GM23338 (cell line): Measurements from ENCODE around the gene XKR7. TPM values are rescaled to one million over a fixed set of nuclear protein-coding genes. Genes with fewer than 3 reads are reported as not detected.

ENCODE experiments used
- ATAC-seq: fragments of 200-7000 bp; cut with Tn5 transposase; 3 replicates; pipeline ENCODE4 v1.9.1; 2020
- DNase-seq: peaks from one replicate; pipeline ENCODE4 v3.0.0-alpha.2; 2015; ENCODE audit warnings: low spot score
- H2AFZ ChIP-seq: fragments of 200-600 bp; sonication (generic); 2 replicates; pipeline ENCODE4 v1.8.0; 2016; ENCODE audit warnings: antibody characterized with exemption, mild to moderate bottlenecking, moderate library complexity
- H3F3A ChIP-seq: fragments of 200-600 bp; sonication (generic); replicated peaks from 2 replicates; pipeline ENCODE4 v1.8.0; 2017; ENCODE audit warnings: antibody characterized with exemption, mixed run types, low read depth
- H3K27ac ChIP-seq: fragments of 200-600 bp; sonication (generic); 2 replicates; pipeline ENCODE4 v1.6.1; 2016; ENCODE audit warnings: low read depth
- H3K27me3 ChIP-seq: fragments of 200-600 bp; sonication (generic); 2 replicates; pipeline ENCODE4 v1.8.0; 2016; ENCODE audit warnings: mild to moderate bottlenecking, mixed run types, moderate library complexity; ENCODE audit not compliant: insufficient read depth
- H3K36me3 ChIP-seq: fragments of 200-600 bp; sonication (generic); 2 replicates; pipeline ENCODE4 v1.8.0; 2016; ENCODE audit warnings: mild to moderate bottlenecking; ENCODE audit not compliant: insufficient read depth
- H3K4me1 ChIP-seq: fragments of 200-600 bp; sonication (generic); 2 replicates; pipeline ENCODE4 v1.8.0; 2016; ENCODE audit warnings: mild to moderate bottlenecking, moderate library complexity; ENCODE audit not compliant: insufficient read depth
- H3K4me2 ChIP-seq: fragments of 200-600 bp; sonication (generic); 2 replicates; pipeline ENCODE4 v1.7.1; 2017; ENCODE audit warnings: mixed run types
- H3K4me3 ChIP-seq: fragments of 200-600 bp; sonication (generic); 2 replicates; pipeline ENCODE4 v1.6.1; 2016; ENCODE audit warnings: mixed run types
- H3K79me2 ChIP-seq: fragments of 200-600 bp; sonication (generic); replicated peaks from 2 replicates; pipeline ENCODE4 v1.8.0; 2017; ENCODE audit warnings: mild to moderate bottlenecking; ENCODE audit not compliant: insufficient read depth
- H3K9me2 ChIP-seq: fragments of 200-600 bp; sonication (generic); 2 replicates; pipeline ENCODE4 v1.8.0; 2017; ENCODE audit not compliant: insufficient read depth
- H4K20me1 ChIP-seq: fragments of 200-600 bp; sonication (generic); replicated peaks from 2 replicates; pipeline ENCODE4 v1.8.0; 2017; ENCODE audit warnings: mild to moderate bottlenecking; ENCODE audit not compliant: insufficient read depth
- H3K27ac Mint-ChIP-seq: 2 replicates; pipeline ENCODE4 v1.8.0; 2020; ENCODE audit warnings: inconsistent platforms, mild to moderate bottlenecking, moderate library complexity, mixed read lengths
- H3K27me3 Mint-ChIP-seq: 3 replicates; pipeline ENCODE4 v1.8.0; 2022; ENCODE audit warnings: low read depth, mild to moderate bottlenecking, moderate library complexity, mixed read lengths, inconsistent platforms; ENCODE audit not compliant: insufficient read depth, poor library complexity
- H3K36me3 Mint-ChIP-seq: 3 replicates; pipeline ENCODE4 v1.8.0; 2021; ENCODE audit warnings: low read depth, mild to moderate bottlenecking, inconsistent platforms, moderate library complexity, mixed read lengths
- H3K4me1 Mint-ChIP-seq: 3 replicates; pipeline ENCODE4 v1.8.0; 2020; ENCODE audit warnings: mild to moderate bottlenecking, inconsistent platforms, mixed read lengths
- H3K4me3 Mint-ChIP-seq: 3 replicates; pipeline ENCODE4 v1.8.0; 2021; ENCODE audit warnings: moderate library complexity, mild to moderate bottlenecking, inconsistent platforms, mixed read lengths
- H3K9me3 Mint-ChIP-seq: 3 replicates; pipeline ENCODE4 v1.8.0; 2020; ENCODE audit warnings: moderate library complexity, mild to moderate bottlenecking, inconsistent platforms, mixed read lengths
- EZH2 ChIP-seq: fragments of 200-600 bp; sonication (generic); IDR thresholded peaks from one replicate; pipeline ENCODE4 v1.8.0; 2017; ENCODE audit warnings: antibody characterized with exemption, mild to moderate bottlenecking, low read depth; ENCODE audit not compliant: unreplicated experiment
- JUNB ChIP-seq: IDR thresholded peaks from one replicate; pipeline ENCODE4 v1.6.1; 2016; ENCODE audit warnings: antibody characterized with exemption; ENCODE audit not compliant: unreplicated experiment
- NANOG ChIP-seq: IDR thresholded peaks from 2 replicates; pipeline ENCODE4 v1.6.1; 2016; ENCODE audit warnings: antibody characterized with exemption, borderline replicate concordance
- POLR2AphosphoS5 ChIP-seq: IDR thresholded peaks from 2 replicates; pipeline ENCODE4 v1.6.1; 2016; ENCODE audit warnings: antibody characterized with exemption, low read depth
- STAT1 ChIP-seq: IDR thresholded peaks from one replicate; pipeline ENCODE4 v1.6.1; 2016; ENCODE audit warnings: antibody characterized with exemption; ENCODE audit not compliant: unreplicated experiment
- ZNF114 ChIP-seq: fragments of 250-450 bp; sonication (Bioruptor Pico); IDR thresholded peaks from 2 replicates; pipeline ENCODE4 v1.5.0; 2020; ENCODE audit warnings: mild to moderate bottlenecking, moderate library complexity
- ZNF462 ChIP-seq: fragments of 250-450 bp; sonication (Bioruptor Pico); IDR thresholded peaks from 2 replicates; pipeline ENCODE4 v1.5.0; 2020; ENCODE audit warnings: mild to moderate bottlenecking, moderate library complexity
- polyA plus RNA-seq: library from polyadenylated mRNA; unstranded; fragments of >200 nt; fragmentation: Nextera tagmentation; extraction: Ambion mirVana; gene quantifications from 2 replicates; pipeline ENCODE4 v1.2.1, GENCODE V29; 2016
- total RNA-seq: library from RNA; depleted of rRNA; stranded (reverse); fragments of >200 nt; shearing (Covaris generic); gene quantifications from 2 replicates; pipeline ENCODE4 v1.2.3, GENCODE V29; 2014
- TF ChIP-seq, protein P1 (sequence below), 2 experiments: fragments of 200-600 bp in 1 of 2; sonication (generic) in 1 of 2; conservative IDR thresholded peaks; 2 replicates each; pipeline versions ENCODE4 v1.5.1 to v1.6.1; 2016 to 2017; ENCODE audit warnings: antibody characterized with exemption in 2 of 2, low read depth in 2 of 2, mild to moderate bottlenecking in 2 of 2, moderate library complexity in 1 of 2
- TF ChIP-seq, protein P2 (sequence below): IDR thresholded peaks from 2 replicates; pipeline ENCODE4 v1.6.1; 2016; ENCODE audit warnings: antibody characterized with exemption

The XKR7 gene
- total and polyA plus RNA-seq, 2 experiments from 2014 or later = 0.61 to 3.9 TPM

DNA sequence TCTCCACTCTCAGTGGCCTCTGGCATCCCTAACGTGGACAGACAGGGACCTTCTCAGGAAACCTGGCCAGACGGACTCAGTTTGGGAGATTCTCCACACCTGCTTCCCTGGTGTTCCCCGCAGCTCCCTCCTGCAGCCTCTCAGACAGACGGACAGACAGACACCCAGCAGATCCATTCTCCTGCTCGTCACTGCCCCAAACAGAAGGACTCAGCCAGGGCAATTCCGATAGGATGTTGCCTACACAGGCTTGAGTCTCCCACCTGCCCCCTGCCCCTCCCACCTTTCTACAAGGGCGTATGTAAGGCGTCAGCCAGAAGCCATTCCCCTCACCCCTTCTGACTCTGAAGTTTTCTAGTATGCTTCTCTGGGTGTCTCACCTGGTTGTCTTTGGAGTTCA lies 42.7 kb downstream of the XKR7 start (continued):
- TF ChIP-seq ZNF462 (CRISPR knock-in tag) (no peak), EZH2 (no peak), ZNF114 (CRISPR knock-in tag) (no peak), NANOG (no peak)

- Mint-ChIP-seq H3K27ac (no peak overlapping the region), H3K4me1 (peaks cover 46% of the 10 kb centered on the region)
- H3K4me2 ChIP-seq = peak overlapping the region; percentile 58; the same call in 1 of the 2 replicates
- no peak for TF ChIP-seq POLR2AphosphoS5
- no peak for TF ChIP-seq JUNB
- TF ChIP-seq, protein P1, sequence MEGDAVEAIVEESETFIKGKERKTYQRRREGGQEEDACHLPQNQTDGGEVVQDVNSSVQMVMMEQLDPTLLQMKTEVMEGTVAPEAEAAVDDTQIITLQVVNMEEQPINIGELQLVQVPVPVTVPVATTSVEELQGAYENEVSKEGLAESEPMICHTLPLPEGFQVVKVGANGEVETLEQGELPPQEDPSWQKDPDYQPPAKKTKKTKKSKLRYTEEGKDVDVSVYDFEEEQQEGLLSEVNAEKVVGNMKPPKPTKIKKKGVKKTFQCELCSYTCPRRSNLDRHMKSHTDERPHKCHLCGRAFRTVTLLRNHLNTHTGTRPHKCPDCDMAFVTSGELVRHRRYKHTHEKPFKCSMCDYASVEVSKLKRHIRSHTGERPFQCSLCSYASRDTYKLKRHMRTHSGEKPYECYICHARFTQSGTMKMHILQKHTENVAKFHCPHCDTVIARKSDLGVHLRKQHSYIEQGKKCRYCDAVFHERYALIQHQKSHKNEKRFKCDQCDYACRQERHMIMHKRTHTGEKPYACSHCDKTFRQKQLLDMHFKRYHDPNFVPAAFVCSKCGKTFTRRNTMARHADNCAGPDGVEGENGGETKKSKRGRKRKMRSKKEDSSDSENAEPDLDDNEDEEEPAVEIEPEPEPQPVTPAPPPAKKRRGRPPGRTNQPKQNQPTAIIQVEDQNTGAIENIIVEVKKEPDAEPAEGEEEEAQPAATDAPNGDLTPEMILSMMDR (conservative IDR thresholded peaks at IDR 0.05; ENCODE audit: low read depth in 2 of 2) = no peak
- no peak for TF ChIP-seq STAT1
- TF ChIP-seq, protein P2, sequence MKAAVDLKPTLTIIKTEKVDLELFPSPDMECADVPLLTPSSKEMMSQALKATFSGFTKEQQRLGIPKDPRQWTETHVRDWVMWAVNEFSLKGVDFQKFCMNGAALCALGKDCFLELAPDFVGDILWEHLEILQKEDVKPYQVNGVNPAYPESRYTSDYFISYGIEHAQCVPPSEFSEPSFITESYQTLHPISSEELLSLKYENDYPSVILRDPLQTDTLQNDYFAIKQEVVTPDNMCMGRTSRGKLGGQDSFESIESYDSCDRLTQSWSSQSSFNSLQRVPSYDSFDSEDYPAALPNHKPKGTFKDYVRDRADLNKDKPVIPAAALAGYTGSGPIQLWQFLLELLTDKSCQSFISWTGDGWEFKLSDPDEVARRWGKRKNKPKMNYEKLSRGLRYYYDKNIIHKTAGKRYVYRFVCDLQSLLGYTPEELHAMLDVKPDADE = no peak
- no peak for TF ChIP-seq NANOG
Measured at GRCh38 chr20:32012159-32012688, 44.3 kb downstream of the XKR7 start.

More at GRCh38 chr20:32012159-32012688, 44.3 kb downstream of the XKR7 start:
- H3K4me1 ChIP-seq = peaks cover 50% of the 10 kb centered on the region
- Mint-ChIP-seq H3K27me3 (peaks cover 14% of the 10 kb centered on the region), H3K9me3 (peaks cover 12% of the 10 kb centered on the region), H3K4me3 (no peak overlapping the region), H3K36me3 (no peaks in the 10 kb centered on the region)
- H3K27me3 ChIP-seq = peaks cover 7% of the 10 kb centered on the region
- H3K27ac ChIP-seq = no peak overlapping the region
- no peaks in the 10 kb centered on the region for H4K20me1 ChIP-seq
- peak overlapping the region; percentile 1; the same call in 1 of the 2 replicates for H2AFZ ChIP-seq
- no peaks in the 10 kb centered on the region for H3K79me2 ChIP-seq
- H3F3A ChIP-seq = peaks cover 11% of the 10 kb centered on the region
- no peaks in the 10 kb centered on the region for H3K9me2 ChIP-seq
- no peaks in the 10 kb centered on the region for H3K36me3 ChIP-seq
- DNase-seq (no peak), ATAC-seq (no peak)
- H3K4me3 ChIP-seq = no peak overlapping the region
